HG02571 (cell line): Measurements from ENCODE around the gene NRXN3.

ENCODE experiments used
- ATAC-seq: cut with Tn5 transposase; IDR thresholded peaks from one replicate; pipeline ENCODE4 v1.9.1; 2021; ENCODE audit warnings: mild to moderate bottlenecking, moderate library complexity; ENCODE audit not compliant: unreplicated experiment

Gene NRXN3

DNA sequence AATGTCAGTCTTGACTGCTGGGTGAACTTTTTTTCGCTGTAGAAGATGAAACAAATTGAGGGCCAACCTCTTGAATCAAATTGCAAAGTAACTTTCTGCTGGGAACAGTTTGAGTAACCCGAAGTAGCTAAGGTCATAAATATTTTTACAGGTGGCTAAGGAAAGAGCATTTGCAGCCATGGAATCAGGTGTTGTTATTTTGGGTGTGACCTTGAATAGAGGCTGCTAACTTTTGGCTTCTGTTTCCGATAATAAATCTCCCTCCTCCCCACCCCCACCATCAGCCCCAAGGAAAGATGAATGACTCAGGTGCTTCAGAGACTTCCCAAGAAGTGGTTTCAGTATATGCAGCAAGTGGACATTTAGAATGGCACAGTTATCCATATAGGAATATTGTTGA lies 1469.4 kb downstream of the NRXN3 start:
- ATAC-seq: no peak

DNA sequence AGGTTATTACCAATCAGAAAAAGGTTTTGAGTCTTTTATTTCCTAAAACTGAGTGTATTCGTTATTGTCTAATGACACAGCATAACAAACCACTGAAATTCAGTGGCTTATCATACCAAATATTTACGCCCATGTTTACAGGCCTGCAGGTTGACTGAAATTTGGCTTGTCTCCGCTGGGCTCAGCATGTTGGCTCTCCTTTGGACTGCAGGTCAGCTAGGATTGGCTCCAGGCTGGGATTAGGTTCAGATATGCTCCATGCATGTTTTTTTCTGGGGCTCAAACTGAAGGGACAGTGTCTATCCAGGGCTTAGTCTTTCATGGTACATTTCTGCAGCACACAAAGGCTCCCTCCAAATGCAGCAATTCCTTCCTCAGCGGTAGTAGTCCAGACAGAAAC lies 1471.2 kb downstream of the NRXN3 start:
- ATAC-seq: no peak

DNA sequence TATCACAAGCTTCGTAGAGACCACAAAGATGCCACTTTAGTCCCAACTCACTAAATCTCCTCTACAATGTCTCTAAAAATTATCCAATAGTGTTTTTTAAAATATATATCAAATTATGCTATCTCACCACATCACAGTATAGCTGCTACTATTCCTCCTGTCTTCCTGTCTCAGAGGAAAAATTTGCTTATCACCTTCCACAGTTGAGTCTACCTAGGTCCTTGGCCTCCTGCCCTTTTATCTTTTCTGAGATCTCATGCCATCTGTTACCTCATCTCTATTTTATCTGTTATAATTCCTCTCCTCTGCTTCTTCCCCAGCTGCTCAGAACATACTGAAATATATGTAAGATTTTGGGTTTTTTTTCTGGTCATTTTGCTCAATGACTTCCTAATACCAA lies 1473.0 kb downstream of the NRXN3 start:
- no peak for ATAC-seq

DNA sequence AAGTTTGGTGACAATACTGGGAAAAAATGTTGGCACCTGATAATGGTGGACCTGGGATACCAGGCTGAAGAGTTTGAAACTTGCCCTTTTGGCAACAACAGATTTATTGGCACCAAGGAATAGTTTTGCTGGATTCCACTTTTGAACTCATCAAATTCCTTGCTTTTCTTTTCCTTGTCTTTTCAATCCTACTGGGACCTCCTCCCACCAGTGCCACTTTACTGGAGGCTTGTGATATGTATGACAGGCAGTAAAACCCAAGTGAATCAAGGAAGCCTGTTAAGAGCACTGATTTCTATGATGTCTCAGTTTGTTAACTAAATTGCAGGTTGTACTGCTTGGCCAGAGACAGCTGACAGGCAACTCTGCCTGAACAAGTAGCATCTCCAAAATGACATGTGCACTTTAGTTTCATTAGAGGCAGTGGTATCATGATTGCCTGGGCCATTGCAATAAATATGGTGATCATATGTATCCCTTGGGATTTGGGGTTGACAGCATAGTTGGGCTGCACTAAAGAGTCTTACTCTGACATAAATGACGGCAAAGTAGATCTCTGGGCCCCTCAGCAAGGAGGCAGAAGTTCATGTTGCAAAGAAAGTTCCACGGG lies 1475.7 kb downstream of the NRXN3 start:
- ATAC-seq: no peak

DNA sequence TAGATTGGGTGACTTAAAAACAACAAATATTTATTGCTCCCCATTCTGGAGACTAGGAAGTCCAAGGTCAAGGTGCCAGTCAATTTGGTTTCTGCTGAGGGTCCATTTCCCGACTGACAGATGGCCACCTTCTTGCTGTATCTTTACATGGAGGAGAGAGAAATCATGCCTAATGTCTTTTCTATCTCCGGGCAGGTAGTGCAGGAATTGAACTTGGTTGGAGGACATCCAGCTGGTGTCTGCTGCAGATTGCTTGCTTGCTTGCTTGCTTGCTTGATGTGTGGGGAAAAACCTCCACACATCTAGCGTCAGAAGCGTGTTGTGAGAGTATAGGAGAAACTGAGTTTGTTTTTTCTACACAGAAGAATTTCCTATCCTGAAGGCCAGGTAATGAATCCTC lies 1479.7 kb downstream of the NRXN3 start:
- no peak for ATAC-seq

DNA sequence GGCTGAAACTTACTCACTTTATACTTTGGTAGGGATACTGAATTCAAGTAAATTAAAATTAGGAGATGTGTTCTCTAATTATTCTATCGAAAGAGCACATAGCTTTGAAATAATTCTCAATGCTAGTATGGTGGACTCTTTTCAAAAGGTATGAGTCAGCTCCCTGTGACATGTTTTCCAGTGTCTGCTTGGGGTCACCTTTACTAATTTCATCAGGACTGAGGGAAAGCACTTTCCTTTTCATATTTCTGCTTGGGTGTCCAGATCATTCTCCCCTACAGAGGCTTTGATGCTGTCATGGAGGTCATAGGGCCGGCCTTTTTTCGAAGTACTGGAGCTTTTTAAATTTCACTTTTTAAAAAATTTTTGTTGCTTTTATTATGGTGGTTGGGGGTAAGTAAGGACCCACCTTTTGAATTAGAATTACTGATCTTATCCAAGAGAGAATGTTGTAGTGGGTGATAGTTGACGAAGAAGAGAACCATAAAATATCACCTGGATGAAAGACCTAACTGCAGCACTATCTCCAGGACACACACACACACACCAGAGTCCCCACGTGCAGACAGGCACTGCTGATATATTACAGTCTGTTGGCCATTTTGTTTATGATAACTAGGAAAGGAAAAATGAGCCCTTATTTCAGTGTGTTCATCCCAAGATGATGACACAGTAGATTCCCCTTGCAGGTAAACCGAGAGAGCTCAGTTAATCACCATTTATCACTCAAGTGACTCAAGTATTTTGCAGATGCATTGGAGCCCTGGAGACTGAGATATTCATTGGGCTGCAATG lies 1482.5 kb downstream of the NRXN3 start:
- no peak for ATAC-seq

DNA sequence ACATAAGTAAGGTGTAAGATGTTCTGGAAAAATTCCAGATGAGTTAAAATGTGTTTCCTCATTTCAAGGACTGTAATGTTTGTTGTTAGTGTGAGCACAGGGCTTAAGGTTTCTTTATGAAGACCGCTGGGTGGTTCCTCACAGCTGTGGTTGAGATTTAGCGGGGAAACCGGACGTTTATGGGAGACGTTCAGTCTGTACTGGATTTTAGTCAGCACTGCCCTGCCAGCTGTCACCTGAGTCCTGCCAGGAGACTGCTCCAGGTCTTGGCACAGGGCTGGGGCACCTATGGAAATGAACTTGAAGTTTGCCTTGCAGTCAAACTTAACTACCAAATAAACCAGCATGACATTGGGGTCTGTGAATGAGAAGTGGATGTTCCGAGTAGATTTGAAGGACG lies 1485.9 kb downstream of the NRXN3 start:
- ATAC-seq: no peak

DNA sequence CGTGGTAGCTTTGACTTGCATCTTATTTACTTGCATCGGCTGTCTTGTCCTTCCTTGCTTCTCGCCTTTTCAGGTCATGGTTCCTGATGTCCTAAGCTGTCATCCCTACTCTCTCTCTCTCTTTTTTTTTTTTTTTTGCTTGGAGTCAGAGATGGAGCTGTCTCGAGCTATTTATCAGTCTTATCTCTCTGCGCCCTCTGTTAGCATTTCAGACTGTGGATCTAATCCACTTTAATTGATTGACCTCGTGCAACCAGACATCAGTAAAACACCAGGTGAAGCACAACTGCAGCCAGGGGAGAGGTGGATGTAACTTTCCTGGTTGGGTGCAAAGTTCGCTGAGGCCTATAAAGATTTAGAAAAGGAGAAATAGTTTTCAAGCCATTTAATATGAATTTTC lies 1486.3 kb downstream of the NRXN3 start:
- no peak for ATAC-seq

DNA sequence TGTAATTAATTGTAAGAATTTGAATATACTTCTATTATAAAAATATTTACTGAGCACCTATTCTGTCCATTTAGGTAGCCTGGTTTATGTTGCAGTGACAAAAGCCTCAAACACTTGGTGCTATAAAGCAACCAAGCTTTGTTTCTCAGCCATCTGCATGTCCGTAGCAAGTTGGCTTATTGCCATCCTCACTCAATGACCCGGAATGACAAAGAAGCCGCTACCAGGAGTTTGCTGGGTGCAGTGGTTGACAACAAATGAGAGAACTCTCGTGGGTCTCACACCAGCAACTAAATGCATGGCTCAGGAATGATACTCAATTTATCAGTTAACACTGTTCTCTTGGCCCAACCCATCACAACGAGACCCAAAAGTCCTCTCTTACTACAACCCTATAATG lies 1488.0 kb downstream of the NRXN3 start:
- no peak for ATAC-seq

DNA sequence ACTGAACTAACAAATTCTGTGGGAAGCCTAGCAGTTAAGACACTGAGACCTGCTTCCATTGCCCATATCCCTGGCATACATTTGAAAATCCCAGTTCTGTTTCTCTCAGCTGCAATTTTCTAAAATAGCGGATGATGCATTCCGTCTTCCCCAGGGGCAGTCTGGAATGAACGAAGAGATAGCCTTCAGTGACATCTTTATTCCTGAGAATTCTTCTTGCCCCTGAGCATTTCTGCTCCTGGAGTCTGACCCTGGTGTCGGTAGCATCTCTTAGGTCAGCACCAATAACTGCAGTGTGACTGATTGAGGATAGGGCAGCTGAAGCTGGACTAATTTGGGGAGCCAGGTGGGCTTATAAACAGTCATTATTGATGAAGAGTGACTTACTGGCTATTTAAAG lies 1488.6 kb downstream of the NRXN3 start:
- no peak for ATAC-seq

DNA sequence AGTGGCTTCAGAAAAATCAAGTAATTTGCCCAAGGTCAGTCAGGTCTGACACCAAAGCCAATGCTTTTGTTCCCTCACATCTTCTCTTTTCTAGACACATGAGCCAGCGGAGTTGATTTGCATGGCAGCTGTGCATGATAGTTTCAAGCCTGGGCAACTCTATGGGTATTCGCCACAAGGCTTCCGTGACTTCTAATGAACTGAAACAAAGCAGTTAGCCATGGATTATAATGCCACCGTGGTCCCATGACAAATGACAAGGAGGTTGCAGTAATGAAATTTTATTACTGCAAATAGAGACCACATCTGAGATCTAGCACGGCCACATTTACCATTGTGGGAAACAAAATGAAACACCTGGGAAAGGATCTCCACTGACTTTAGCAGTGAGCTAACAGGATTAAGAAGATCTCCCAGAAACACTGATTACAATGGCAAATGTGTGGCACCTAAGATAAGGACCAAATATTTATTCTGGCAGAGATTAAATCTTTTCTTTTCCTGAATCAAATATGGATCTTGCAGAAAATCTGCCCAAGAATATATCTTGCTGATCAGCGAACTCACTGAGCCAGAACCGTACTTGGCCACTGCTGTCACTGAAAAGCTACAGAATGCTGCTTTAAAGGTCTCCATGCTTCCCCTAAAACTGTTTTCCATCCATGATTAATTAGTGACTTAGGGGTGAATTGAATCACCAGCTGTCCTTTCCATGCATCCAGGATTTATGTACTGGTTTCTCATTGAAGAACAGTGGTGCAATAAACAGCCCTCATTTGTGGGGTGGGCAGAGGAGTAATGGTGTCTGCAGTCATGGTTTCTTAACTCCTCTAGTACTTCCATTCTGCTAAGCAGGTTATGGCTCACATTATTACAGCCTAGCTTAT lies 1490.1 kb downstream of the NRXN3 start:
- no peak for ATAC-seq

DNA sequence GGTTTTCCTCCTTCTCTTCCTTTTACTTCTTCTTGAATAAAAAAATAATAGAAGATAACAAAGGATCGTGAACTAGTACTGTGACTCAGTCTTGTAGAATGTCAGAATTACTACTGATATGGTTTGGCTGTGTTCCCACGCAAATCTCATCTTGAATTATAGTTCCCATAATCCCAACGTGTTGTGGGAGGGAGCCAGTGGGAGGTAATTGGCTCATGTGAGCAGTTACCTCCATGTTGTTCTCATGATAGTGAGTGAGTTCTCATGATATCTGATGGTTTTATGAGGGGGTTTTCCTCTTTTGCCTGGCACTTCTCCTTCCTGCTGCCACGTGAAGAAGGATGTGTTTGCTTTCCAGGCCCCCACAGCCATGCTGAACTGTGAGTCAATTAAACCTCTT lies 1491.6 kb downstream of the NRXN3 start:
- ATAC-seq: no peak

DNA sequence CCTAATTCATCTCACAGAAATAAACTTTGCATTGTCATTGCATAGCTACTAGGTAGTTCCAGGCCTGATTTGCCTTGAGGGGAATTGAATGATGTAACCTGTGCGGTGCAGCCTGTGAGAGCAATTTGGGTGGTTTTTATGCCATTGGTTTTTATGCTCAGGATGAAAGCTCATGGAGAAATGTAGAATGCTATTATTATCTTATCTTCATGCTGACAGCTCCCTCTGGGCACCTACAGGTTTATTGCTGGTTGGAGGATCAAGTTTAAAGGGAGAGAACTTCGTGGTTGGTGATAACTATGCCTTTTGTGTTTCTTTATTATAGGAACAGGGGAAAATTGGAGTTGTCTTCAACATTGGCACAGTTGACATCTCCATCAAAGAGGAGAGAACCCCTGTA lies 1493.3 kb downstream of the NRXN3 start:
- no peak for ATAC-seq

DNA sequence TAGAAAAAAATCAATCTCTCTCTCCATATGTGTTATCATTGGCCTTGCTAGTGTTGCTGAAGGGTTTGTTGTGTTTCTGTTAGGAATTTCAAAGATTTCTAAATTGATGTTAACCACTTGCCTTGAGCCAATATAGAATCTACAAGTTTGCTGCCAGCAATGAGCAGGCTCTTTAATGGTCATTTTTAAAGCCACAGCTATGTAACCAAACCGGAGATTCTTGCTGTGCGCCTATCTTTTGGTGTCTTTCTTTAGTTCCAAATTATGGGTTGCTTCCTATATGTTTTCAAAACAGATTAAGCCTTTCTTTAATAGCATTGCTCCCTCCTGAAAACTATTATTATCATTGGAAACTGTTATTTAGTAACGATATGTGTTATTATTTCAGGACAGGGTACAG lies 1495.4 kb downstream of the NRXN3 start:
- ATAC-seq: no peak

DNA sequence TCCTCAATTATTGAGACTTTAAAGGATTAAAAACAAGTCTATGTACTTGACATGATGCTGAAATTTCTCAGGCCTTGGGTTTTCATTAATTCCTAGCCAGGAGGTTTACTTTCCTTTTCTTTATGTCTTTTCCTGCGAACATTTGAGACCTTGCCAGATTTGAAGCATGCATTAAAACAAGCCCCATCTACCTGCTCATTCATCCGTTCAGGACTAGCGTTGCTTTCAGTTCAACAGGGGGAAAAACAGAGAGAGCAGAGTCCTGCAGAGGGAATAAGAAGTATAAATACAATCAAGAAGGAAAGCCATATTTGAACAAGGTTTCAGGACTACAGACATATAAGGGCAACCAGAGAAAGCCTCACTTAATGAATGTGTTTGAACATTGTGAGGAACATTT lies 1498.8 kb downstream of the NRXN3 start:
- ATAC-seq: no peak

DNA sequence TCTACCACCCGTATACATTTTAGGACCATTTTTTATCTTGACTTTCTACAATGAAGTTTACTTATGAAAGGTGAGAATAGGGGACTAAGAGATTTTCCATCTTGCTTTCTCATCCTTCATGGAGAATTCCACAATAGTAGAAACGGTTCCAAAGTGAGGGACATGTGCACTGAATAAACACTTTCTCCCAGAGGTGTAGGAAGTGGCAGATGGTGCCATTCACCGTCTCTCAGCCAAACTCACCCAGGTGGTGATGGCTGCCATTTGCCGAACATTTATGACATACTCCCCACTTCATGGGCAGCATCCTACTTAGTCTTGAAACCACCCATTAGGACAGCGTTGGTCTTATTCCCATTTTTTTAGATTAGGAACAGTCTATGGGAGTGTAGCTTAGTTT lies 1500.6 kb downstream of the NRXN3 start:
- ATAC-seq: no peak

DNA sequence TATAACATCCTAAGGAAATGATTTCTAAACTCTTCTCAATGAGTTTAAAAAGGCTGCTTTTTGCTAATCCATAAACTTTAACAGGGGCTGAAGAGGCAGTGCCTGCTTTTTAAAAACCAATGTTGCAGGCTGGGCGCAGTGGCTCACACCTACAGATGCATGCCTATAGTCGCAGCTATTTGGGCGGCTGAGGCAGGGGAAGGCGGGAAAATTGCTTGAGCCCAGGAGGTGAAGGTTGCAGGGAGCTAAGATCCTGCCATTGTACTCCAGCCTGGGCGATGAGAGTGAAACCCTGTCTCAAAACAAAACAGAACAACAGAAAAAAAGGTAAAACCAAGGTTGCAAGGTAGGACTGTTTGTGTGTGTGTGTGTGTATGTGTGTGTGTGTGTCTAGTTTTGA lies 1509.9 kb downstream of the NRXN3 start:
- ATAC-seq: no peak

DNA sequence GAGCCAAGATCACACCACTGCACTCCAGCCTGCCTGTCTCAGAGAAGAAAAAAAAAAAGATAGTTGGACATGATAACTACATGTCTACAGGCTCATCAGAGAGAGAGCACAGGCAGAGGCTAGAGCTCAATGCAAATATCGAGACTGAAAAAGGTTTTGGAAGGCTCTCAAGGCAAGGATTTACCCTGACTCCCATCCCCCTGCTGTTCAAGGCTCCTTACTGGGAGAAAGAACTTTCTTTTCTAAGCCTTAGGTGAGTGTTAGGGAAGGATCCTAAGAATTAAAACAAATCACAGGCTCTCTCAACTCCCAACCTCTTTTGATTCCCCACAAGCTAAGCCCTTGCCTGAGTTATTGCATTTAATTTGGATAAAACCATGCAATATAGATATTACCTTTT lies 1516.0 kb downstream of the NRXN3 start:
- ATAC-seq: no peak

DNA sequence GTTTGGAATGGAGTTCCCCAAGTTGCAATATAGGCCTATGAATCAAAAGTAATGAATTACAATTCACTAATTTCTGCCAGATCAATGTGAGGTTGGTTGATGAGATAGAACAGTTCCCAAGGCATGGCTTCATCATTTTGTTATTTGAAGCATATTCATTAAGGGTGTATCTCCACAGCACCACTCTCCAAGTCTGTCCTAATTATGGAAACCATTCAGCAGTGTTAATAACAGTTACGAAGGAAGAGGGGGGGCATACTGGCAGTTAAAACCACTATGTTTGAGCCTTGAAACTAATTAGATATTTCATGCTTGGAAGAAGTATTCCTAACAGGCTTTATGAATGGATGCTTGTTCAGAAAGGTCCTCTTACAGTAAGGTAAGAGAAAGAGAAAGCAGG lies 1520.8 kb downstream of the NRXN3 start:
- no peak for ATAC-seq

DNA sequence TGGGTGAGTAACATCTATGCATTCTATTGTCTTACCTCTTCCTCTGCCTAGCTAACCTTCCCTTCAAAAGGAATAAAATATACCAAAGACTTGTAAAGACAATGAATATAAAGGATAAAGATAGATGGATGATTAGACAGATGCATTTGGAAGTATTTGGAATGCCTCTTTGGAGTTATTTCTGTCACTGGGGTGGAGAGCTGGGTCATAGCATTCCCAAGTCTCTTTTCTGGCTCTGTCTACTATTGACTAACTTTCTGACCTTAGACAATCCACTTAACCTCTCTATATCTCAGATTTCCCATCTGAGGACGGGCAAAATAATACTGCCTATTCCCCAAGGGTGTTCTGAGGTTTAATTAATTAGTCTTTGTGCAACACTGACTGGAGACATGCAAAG lies 1523.8 kb downstream of the NRXN3 start:
- ATAC-seq: no peak

DNA sequence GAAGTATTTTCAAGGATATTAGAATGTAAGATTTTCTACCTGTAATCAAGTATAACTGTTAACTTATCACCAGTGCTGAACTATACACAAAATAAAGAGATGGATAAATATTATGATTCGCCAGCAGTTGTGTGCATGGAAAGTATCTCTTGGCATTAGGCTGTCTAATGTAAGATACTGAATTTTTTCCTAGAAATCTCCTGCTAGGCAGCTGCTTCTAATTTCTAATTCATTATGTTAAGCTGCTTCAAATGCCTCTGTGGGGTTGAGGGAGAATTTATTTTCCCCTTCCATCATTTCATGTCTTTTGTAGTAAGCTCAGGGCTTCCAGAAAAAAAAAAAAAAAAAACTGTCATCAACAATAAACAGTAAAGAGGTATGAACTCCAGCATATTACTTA lies 1525.1 kb downstream of the NRXN3 start:
- no peak for ATAC-seq

DNA sequence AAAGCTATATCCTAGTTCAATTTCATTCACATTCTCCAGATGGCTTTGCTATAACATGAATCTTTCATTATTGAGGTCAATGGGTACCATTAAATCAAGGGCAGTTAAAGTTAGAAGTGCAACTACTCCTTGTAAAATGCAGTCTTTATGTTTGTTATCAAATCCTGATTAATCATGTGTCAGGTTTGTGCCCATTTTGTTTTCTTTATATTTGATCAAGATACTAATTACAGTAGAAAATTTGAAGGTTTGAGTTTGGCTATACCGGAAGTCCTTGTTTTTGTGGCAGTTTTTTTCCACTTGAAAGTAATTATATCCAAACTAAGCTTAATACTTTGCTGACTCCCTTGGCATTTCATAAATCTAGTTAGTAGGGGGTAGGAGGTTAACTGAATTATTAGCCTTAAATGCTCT lies 1528.1 kb downstream of the NRXN3 start:
- ATAC-seq: no peak
